ENCODE data around the gene INMT. TPM values are rescaled to one million over a fixed set of nuclear protein-coding genes. Genes with fewer than 3 reads are reported as not detected.

INMT gene
- total and polyA plus RNA-seq, 2 experiments from 2014 or later = 0.79 to 1.1 TPM

DNA sequence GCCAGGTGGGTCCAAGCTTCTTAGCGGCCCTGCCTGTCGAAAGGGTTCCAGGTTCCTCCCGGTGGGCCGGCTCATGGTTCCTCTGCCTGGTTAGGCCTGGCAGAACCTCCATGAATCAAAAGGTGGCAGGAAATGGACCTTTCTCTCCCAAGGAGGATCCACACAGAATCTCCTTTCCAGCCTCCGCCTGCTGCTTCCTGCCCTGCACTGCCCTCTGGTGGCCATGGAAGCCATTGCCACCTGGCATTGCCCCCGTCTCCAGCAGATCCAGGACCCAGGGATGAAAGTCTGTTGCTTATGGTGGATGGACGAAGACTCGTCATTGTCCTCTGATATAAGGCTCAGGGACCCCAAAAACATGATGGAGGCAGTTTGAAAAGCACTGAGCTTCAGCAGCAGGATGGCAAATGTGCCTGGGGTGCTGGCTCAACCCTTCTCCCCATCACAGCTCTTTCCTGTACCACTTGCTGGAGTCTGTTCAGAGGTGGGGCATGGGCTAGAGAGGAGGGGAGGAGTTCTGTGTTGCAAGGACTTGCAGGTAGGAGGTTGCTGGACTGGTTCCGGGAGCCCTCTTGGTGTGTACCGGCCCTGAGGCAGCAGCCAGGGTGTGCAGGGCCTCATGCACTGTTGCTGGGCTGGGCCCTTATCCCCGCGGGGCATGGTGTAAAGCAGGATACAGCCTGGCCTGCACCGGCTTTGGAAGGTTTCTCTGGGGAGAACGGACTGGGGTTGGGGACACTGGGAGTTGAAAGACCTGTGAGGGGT, 11.3 kb upstream of the INMT start (continued):
- TF ChIP-seq, protein P1, sequence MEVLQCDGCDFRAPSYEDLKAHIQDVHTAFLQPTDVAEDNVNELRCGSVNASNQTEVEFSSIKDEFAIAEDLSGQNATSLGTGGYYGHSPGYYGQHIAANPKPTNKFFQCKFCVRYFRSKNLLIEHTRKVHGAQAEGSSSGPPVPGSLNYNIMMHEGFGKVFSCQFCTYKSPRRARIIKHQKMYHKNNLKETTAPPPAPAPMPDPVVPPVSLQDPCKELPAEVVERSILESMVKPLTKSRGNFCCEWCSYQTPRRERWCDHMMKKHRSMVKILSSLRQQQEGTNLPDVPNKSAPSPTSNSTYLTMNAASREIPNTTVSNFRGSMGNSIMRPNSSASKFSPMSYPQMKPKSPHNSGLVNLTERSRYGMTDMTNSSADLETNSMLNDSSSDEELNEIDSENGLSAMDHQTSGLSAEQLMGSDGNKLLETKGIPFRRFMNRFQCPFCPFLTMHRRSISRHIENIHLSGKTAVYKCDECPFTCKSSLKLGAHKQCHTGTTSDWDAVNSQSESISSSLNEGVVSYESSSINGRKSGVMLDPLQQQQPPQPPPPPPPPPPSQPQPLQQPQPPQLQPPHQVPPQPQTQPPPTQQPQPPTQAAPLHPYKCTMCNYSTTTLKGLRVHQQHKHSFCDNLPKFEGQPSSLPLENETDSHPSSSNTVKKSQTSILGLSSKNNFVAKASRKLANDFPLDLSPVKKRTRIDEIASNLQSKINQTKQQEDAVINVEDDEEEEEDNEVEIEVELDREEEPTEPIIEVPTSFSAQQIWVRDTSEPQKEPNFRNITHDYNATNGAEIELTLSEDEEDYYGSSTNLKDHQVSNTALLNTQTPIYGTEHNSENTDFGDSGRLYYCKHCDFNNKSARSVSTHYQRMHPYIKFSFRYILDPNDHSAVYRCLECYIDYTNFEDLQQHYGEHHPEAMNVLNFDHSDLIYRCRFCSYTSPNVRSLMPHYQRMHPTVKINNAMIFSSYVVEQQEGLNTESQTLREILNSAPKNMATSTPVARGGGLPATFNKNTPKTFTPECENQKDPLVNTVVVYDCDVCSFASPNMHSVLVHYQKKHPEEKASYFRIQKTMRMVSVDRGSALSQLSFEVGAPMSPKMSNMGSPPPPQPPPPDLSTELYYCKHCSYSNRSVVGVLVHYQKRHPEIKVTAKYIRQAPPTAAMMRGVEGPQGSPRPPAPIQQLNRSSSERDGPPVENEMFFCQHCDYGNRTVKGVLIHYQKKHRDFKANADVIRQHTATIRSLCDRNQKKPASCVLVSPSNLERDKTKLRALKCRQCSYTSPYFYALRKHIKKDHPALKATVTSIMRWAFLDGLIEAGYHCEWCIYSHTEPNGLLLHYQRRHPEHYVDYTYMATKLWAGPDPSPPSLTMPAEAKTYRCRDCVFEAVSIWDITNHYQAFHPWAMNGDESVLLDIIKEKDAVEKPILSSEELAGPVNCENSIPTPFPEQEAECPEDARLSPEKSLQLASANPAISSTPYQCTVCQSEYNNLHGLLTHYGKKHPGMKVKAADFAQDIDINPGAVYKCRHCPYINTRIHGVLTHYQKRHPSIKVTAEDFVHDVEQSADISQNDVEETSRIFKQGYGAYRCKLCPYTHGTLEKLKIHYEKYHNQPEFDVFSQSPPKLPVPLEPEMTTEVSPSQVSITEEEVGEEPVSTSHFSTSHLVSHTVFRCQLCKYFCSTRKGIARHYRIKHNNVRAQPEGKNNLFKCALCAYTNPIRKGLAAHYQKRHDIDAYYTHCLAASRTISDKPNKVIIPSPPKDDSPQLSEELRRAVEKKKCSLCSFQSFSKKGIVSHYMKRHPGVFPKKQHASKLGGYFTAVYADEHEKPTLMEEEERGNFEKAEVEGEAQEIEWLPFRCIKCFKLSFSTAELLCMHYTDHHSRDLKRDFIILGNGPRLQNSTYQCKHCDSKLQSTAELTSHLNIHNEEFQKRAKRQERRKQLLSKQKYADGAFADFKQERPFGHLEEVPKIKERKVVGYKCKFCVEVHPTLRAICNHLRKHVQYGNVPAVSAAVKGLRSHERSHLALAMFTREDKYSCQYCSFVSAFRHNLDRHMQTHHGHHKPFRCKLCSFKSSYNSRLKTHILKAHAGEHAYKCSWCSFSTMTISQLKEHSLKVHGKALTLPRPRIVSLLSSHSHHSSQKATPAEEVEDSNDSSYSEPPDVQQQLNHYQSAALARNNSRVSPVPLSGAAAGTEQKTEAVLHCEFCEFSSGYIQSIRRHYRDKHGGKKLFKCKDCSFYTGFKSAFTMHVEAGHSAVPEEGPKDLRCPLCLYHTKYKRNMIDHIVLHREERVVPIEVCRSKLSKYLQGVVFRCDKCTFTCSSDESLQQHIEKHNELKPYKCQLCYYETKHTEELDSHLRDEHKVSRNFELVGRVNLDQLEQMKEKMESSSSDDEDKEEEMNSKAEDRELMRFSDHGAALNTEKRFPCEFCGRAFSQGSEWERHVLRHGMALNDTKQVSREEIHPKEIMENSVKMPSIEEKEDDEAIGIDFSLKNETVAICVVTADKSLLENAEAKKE (CRISPR knock-in tag; IDR thresholded peaks at IDR 0.05) = no peak
- no peak for TF ChIP-seq POLR2AphosphoS5 (IDR thresholded peaks at IDR 0.05; ENCODE audit: low read depth)

GRCh38 chr7:30741289-30741688, 10.6 kb upstream of the INMT start:
- 0 out of 2 replicates have a peak, but pooled peaks cover 2% of the 10 kb centered on the region for H3K9me2 ChIP-seq (ENCODE audit: insufficient read depth)
- H3K27me3 ChIP-seq (ENCODE audit: insufficient read depth) = no peaks in the 10 kb centered on the region
- no peaks in the 10 kb centered on the region for H3K79me2 ChIP-seq (replicated peaks; ENCODE audit: insufficient read depth)
- no peak overlapping the region for H2AFZ ChIP-seq
- H4K20me1 ChIP-seq (replicated peaks; ENCODE audit: insufficient read depth) = no peaks in the 10 kb centered on the region
- H3K27ac ChIP-seq (ENCODE audit: low read depth) = no peak overlapping the region
- peaks cover 4% of the 10 kb centered on the region for H3K27me3 Mint-ChIP-seq (ENCODE audit: insufficient read depth, low read depth, poor library complexity)
- H3K36me3 Mint-ChIP-seq (ENCODE audit: low read depth) = no peaks in the 10 kb centered on the region
- H3K4me1 Mint-ChIP-seq = no peaks in the 10 kb centered on the region; the same call in 2 of the 3 replicates
- no peaks in the 10 kb centered on the region for H3K36me3 ChIP-seq (ENCODE audit: insufficient read depth)
- H3K4me2 ChIP-seq = no peak overlapping the region
- H3K9me3 Mint-ChIP-seq = no peaks in the 10 kb centered on the region; the same call in 2 of the 3 replicates
- H3K4me1 ChIP-seq (ENCODE audit: insufficient read depth) = no peaks in the 10 kb centered on the region
- no peak overlapping the region for H3K27ac Mint-ChIP-seq
- no peak overlapping the region for H3K4me3 Mint-ChIP-seq
- TF ChIP-seq, protein P2, sequence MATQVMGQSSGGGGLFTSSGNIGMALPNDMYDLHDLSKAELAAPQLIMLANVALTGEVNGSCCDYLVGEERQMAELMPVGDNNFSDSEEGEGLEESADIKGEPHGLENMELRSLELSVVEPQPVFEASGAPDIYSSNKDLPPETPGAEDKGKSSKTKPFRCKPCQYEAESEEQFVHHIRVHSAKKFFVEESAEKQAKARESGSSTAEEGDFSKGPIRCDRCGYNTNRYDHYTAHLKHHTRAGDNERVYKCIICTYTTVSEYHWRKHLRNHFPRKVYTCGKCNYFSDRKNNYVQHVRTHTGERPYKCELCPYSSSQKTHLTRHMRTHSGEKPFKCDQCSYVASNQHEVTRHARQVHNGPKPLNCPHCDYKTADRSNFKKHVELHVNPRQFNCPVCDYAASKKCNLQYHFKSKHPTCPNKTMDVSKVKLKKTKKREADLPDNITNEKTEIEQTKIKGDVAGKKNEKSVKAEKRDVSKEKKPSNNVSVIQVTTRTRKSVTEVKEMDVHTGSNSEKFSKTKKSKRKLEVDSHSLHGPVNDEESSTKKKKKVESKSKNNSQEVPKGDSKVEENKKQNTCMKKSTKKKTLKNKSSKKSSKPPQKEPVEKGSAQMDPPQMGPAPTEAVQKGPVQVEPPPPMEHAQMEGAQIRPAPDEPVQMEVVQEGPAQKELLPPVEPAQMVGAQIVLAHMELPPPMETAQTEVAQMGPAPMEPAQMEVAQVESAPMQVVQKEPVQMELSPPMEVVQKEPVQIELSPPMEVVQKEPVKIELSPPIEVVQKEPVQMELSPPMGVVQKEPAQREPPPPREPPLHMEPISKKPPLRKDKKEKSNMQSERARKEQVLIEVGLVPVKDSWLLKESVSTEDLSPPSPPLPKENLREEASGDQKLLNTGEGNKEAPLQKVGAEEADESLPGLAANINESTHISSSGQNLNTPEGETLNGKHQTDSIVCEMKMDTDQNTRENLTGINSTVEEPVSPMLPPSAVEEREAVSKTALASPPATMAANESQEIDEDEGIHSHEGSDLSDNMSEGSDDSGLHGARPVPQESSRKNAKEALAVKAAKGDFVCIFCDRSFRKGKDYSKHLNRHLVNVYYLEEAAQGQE (IDR thresholded peaks at IDR 0.05; ENCODE audit: unreplicated experiment) = no peak
- no peak for TF ChIP-seq EZH2 (IDR thresholded peaks at IDR 0.05; ENCODE audit: low read depth, unreplicated experiment)
- no peak for TF ChIP-seq EZH2phosphoT487 (IDR thresholded peaks at IDR 0.05; ENCODE audit: unreplicated experiment)
- TF ChIP-seq NANOG (IDR thresholded peaks at IDR 0.05; ENCODE audit: borderline replicate concordance) = no peak
- TF ChIP-seq JUNB (IDR thresholded peaks at IDR 0.05; ENCODE audit: unreplicated experiment) = no peak
- no peak for TF ChIP-seq STAT1 (IDR thresholded peaks at IDR 0.05; ENCODE audit: unreplicated experiment)
- DNase-seq (ENCODE audit: low spot score) = no peak
- H3F3A ChIP-seq (replicated peaks; ENCODE audit: low read depth) = no peaks in the 10 kb centered on the region
- ATAC-seq = no peak
- no peak overlapping the region for H3K4me3 ChIP-seq

Data from GM23338 (cell line).